ENCODE measurements around the gene OSBPL7. TPM values are rescaled to one million over a fixed set of nuclear protein-coding genes. Genes with fewer than 3 reads are reported as not detected.

The OSBPL7 gene, protein sequence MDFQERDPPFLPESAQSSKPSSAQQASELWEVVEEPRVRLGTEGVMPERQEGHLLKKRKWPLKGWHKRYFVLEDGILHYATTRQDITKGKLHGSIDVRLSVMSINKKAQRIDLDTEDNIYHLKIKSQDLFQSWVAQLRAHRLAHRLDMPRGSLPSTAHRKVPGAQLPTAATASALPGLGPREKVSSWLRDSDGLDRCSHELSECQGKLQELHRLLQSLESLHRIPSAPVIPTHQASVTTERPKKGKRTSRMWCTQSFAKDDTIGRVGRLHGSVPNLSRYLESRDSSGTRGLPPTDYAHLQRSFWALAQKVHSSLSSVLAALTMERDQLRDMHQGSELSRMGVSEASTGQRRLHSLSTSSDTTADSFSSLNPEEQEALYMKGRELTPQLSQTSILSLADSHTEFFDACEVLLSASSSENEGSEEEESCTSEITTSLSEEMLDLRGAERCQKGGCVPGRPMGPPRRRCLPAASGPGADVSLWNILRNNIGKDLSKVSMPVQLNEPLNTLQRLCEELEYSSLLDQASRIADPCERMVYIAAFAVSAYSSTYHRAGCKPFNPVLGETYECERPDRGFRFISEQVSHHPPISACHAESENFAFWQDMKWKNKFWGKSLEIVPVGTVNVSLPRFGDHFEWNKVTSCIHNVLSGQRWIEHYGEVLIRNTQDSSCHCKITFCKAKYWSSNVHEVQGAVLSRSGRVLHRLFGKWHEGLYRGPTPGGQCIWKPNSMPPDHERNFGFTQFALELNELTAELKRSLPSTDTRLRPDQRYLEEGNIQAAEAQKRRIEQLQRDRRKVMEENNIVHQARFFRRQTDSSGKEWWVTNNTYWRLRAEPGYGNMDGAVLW
- 9.1 and 20.3 TPM in 2 replicates for total RNA-seq (ENCODE audit: low replicate concordance)
- long read RNA-seq: 0 reads

GRCh38 chr17:47821424-47822391 lies at the start of gene OSBPL7:
OSBPL7 (minus strand) TSS chr17:47821794; CDS start chr17:47820278, 1,516 bp downstream.
- Mint-ChIP-seq H3K4me3 (peak within 1 kb of the TSS; percentile 93), H3K9me3 (no peaks in the 10 kb centered on the region), H3K4me1 (ENCODE audit: unreplicated experiment) (peaks cover 12% of the 10 kb centered on the region), H3K27me3 (no peaks in the 10 kb centered on the region), H3K36me3 (peaks cover 11% of the 10 kb centered on the region), H3K27ac (peak within 1 kb of the TSS; percentile 50)
- peak; percentile 22 for TF ChIP-seq CTCF (conservative IDR thresholded peaks at IDR 0.05)
- no peak for DNase-seq (ENCODE audit: extremely low spot score, unreplicated experiment)

GRCh38 chr17:47871048-47871447 lies 49.5 kb upstream of the OSBPL7 start:
- TF ChIP-seq CTCF (conservative IDR thresholded peaks at IDR 0.05): no peak
- H3K27me3 Mint-ChIP-seq: peaks cover 87% of the 10 kb centered on the region
- H3K27ac Mint-ChIP-seq: no peak overlapping the region
- H3K4me3 Mint-ChIP-seq: no peak overlapping the region
- peaks cover 8% of the 10 kb centered on the region for H3K4me1 Mint-ChIP-seq (ENCODE audit: unreplicated experiment)
- no peaks in the 10 kb centered on the region for H3K9me3 Mint-ChIP-seq
- no peaks in the 10 kb centered on the region for H3K36me3 Mint-ChIP-seq
- no peak for DNase-seq (ENCODE audit: extremely low spot score, unreplicated experiment)

DNA sequence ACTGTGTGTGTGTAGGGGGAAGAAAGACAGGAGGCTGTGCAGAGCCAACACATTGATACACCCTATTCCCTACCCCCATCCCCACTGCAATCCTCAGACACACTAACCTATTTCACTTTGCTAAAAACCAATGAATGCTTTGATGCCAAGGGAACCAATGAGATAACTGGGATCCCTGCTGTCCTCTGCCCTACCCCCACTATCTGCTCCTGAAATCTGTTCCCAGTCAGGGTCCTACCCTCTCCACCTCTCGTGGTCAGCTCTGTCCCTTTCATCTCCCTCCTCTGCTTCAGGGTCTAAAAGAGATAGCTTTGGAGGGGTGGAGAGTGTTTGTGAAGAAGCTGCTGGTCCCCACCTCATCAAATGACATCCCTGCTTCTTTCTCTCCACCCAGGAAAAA lies 48.5 kb upstream of the OSBPL7 start:
- Mint-ChIP-seq H3K4me3 (peak overlapping the region; percentile 17), H3K27ac (no peak overlapping the region), H3K36me3 (no peaks in the 10 kb centered on the region), H3K4me1 (ENCODE audit: unreplicated experiment) (peaks cover 11% of the 10 kb centered on the region), H3K9me3 (no peaks in the 10 kb centered on the region), H3K27me3 (peaks cover 87% of the 10 kb centered on the region)
- TF ChIP-seq CTCF (conservative IDR thresholded peaks at IDR 0.05): no peak
- no peak for DNase-seq (ENCODE audit: extremely low spot score, unreplicated experiment)

DNA sequence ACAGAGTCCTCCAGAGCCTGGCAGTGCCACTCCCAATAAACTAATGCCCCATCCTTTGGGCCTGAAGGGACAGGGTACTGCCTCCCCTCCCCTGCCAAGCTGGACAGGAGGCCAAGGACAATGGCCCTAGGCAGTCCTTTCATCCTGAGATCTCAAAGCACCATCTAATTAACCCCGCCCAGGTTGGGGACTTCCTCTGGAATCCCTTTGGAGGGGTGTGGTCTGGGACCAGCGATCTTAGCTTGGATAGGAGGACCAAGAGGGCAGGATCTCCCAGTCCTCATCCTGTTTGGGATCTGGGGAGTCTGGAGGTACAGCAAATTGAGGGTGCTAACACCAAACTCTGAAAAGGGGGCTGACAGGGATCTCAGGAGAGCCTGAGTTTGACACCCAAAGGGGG lies 47.5 kb upstream of the OSBPL7 start:
- TF ChIP-seq CTCF (conservative IDR thresholded peaks at IDR 0.05): no peak
- peaks cover 79% of the 10 kb centered on the region for H3K27me3 Mint-ChIP-seq
- no peak for DNase-seq (ENCODE audit: extremely low spot score, unreplicated experiment)
- H3K4me3 Mint-ChIP-seq: no peak overlapping the region
- no peaks in the 10 kb centered on the region for H3K9me3 Mint-ChIP-seq
- no peaks in the 10 kb centered on the region for H3K36me3 Mint-ChIP-seq
- H3K27ac Mint-ChIP-seq: no peak overlapping the region
- peaks cover 14% of the 10 kb centered on the region for H3K4me1 Mint-ChIP-seq (ENCODE audit: unreplicated experiment)
